Middle frontal gyrus (tissue), 1 donor: ENCODE data around the gene GNG7.
"Not testable (repeated sequence)": the region's sequence is repeated elsewhere in the genome, so short reads cannot be mapped to it uniquely, and the experiment has no call there.

Source experiments
- DNase-seq: peaks from one replicate; pipeline ENCODE4 v3.0.0-alpha.2; 2015; ENCODE audit warnings: low spot score; ENCODE audit errors: extremely low spot score

GNG7 gene

GRCh38 chr19:2555422-2556220, 146.9 kb downstream of the GNG7 start:
- DNase-seq: no peak

GRCh38 chr19:2554856-2555255, 147.6 kb downstream of the GNG7 start:
- no peak for DNase-seq

- no peak for DNase-seq
Measured at GRCh38 chr19:2553510-2553909, 149.0 kb downstream of the GNG7 start.

- DNase-seq: no peak
Measured at GRCh38 chr19:2552859-2553258, 149.6 kb downstream of the GNG7 start.

GRCh38 chr19:2551864-2552185, 150.7 kb downstream of the GNG7 start:
- DNase-seq: no peak

- DNase-seq: no peak
Measured at GRCh38 chr19:2551172-2551863, 151.2 kb downstream of the GNG7 start.

- DNase-seq: no peak
Measured at GRCh38 chr19:2550431-2551171, 151.9 kb downstream of the GNG7 start.

GRCh38 chr19:2549701-2550191, 152.7 kb downstream of the GNG7 start:
- DNase-seq: peak; percentile 32

GRCh38 chr19:2548966-2549365, 153.5 kb downstream of the GNG7 start:
- DNase-seq: no peak

GRCh38 chr19:2547721-2548120, 154.8 kb downstream of the GNG7 start:
- DNase-seq: no peak

- DNase-seq: no peak
Measured at GRCh38 chr19:2547033-2547680, 155.3 kb downstream of the GNG7 start.

- DNase-seq: peak; percentile 62
Measured at GRCh38 chr19:2546128-2547032, 156.1 kb downstream of the GNG7 start.

GRCh38 chr19:2545416-2546127, 156.9 kb downstream of the GNG7 start:
- not testable (repeated sequence) for DNase-seq

- DNase-seq: no peak
Measured at GRCh38 chr19:2544576-2545415, 157.7 kb downstream of the GNG7 start.

GRCh38 chr19:2543463-2544442, 158.7 kb downstream of the GNG7 start:
- DNase-seq: peak; percentile 84

- not testable (repeated sequence) for DNase-seq
Measured at GRCh38 chr19:2543072-2543462, 159.4 kb downstream of the GNG7 start.

- DNase-seq: no peak
Measured at GRCh38 chr19:2542341-2543069, 160.0 kb downstream of the GNG7 start.
